Measurements from ENCODE around the gene MEGF11. TPM values are rescaled to one million over a fixed set of nuclear protein-coding genes. Genes with fewer than 3 reads are reported as not detected.

Gene MEGF11
- polyA plus RNA-seq, 3 donors, result not detected

GRCh38 chr15:65953622-65954021 is 299.9 kb downstream of the MEGF11 start:
- H3K4me3 ChIP-seq (replicated peaks in 1 of 3; ENCODE audit: low read depth in 2 of 3, low read length in 3 of 3), result no peak overlapping the region
- no peaks in the 10 kb centered on the region for H3K4me1 Mint-ChIP-seq
- H3K4me3 Mint-ChIP-seq, result no peak overlapping the region
- H3K27me3 ChIP-seq (ENCODE audit: control insufficient read depth in 2 of 2, insufficient read depth in 2 of 2, low read length in 2 of 2), result no peaks in the 10 kb centered on the region
- no peak overlapping the region for H3K27ac Mint-ChIP-seq
- 92% methylated on average over 3 of the region's 7 CpGs for WGBS (ENCODE audit: insufficient coverage)
- no peaks in the 10 kb centered on the region for H3K36me3 Mint-ChIP-seq
- no peak for DNase-seq
- peaks cover 6 to 17% (median 10%) of the 10 kb centered on the region in 3 donors for H3K27me3 Mint-ChIP-seq (ENCODE audit: low read depth in 3 of 3)
- H3K27ac ChIP-seq (ENCODE audit: low read depth in 1 of 2, low read length in 2 of 2), result no peak overlapping the region
- no peaks in the 10 kb centered on the region for H4K20me1 ChIP-seq (ENCODE audit: insufficient read depth, low read length)
- no peaks in the 10 kb centered on the region for H3K79me2 ChIP-seq (ENCODE audit: insufficient read depth, low read length)
- intact Hi-C loops (cut with micrococcal nuclease), result no loop called here
- H3K9ac ChIP-seq (ENCODE audit: insufficient read depth, low read length, poor library complexity, severe bottlenecking), result no peak overlapping the region
- TF ChIP-seq CTCF (IDR thresholded peaks at IDR 0.05), result no peak
- no peaks in the 10 kb centered on the region for H3K9me3 Mint-ChIP-seq
- H3K4me2 ChIP-seq (replicated peaks; ENCODE audit: extremely low read depth, low read length, poor library complexity, severe bottlenecking), result no peak overlapping the region
- no peaks in the 10 kb centered on the region for H3K36me3 ChIP-seq (replicated peaks in 1 of 2; ENCODE audit: control insufficient read depth in 1 of 2, insufficient read depth in 2 of 2, low read length in 2 of 2)
- H2AFZ ChIP-seq (ENCODE audit: insufficient read depth, low read depth, low read length, poor library complexity, severe bottlenecking), result no peak overlapping the region
- no peaks in the 10 kb centered on the region for H3K4me1 ChIP-seq (ENCODE audit: control insufficient read depth in 1 of 2, insufficient read depth in 2 of 2, low read length in 2 of 2)
- no peaks in the 10 kb centered on the region for H3K9me3 ChIP-seq (replicated peaks in 1 of 2; ENCODE audit: control insufficient read depth in 1 of 2, insufficient read depth in 1 of 2, low read length in 2 of 2)

- H3K27me3 ChIP-seq (ENCODE audit: control insufficient read depth in 2 of 2, insufficient read depth in 2 of 2, low read length in 2 of 2), result no peaks in the 10 kb centered on the region
- no peak for TF ChIP-seq CTCF (IDR thresholded peaks at IDR 0.05)
- no peaks in the 10 kb centered on the region for H3K4me1 Mint-ChIP-seq
- intact Hi-C loops (cut with micrococcal nuclease), result no loop called here
- H3K36me3 Mint-ChIP-seq, result no peaks in the 10 kb centered on the region
- H3K27ac Mint-ChIP-seq, result no peak overlapping the region
- no peaks in the 10 kb centered on the region for H4K20me1 ChIP-seq (ENCODE audit: insufficient read depth, low read length)
- H3K9me3 Mint-ChIP-seq, result no peaks in the 10 kb centered on the region
- H3K9me3 ChIP-seq (replicated peaks in 1 of 2; ENCODE audit: control insufficient read depth in 1 of 2, insufficient read depth in 1 of 2, low read length in 2 of 2), result no peaks in the 10 kb centered on the region
- H3K4me1 ChIP-seq (ENCODE audit: control insufficient read depth in 1 of 2, insufficient read depth in 2 of 2, low read length in 2 of 2), result no peaks in the 10 kb centered on the region
- H3K9ac ChIP-seq (ENCODE audit: insufficient read depth, low read length, poor library complexity, severe bottlenecking), result no peak overlapping the region
- no peak overlapping the region for H2AFZ ChIP-seq (ENCODE audit: insufficient read depth, low read depth, low read length, poor library complexity, severe bottlenecking)
- H3K4me3 Mint-ChIP-seq, result no peak overlapping the region
- peaks cover 2 to 17% (median 10%) of the 10 kb centered on the region in 3 donors for H3K27me3 Mint-ChIP-seq (ENCODE audit: low read depth in 3 of 3)
- WGBS (ENCODE audit: insufficient coverage), result 60% methylated on average over 2 of the region's 7 CpGs
- H3K36me3 ChIP-seq (replicated peaks in 1 of 2; ENCODE audit: control insufficient read depth in 1 of 2, insufficient read depth in 2 of 2, low read length in 2 of 2), result no peaks in the 10 kb centered on the region
- no peak overlapping the region for H3K4me3 ChIP-seq (replicated peaks in 1 of 3; ENCODE audit: low read depth in 2 of 3, low read length in 3 of 3)
- no peak for DNase-seq
- H3K79me2 ChIP-seq (ENCODE audit: insufficient read depth, low read length), result no peaks in the 10 kb centered on the region
- H3K4me2 ChIP-seq (replicated peaks; ENCODE audit: extremely low read depth, low read length, poor library complexity, severe bottlenecking), result no peak overlapping the region
- no peak overlapping the region for H3K27ac ChIP-seq (ENCODE audit: low read depth in 1 of 2, low read length in 2 of 2)
Measured at GRCh38 chr15:65952391-65953053, 301.0 kb downstream of the MEGF11 start.
